SK-MEL-5 (cell line): ENCODE measurements around the gene SHISA6. TPM values are rescaled to one million over a fixed set of nuclear protein-coding genes. Genes with fewer than 3 reads are reported as not detected.

ENCODE experiments used
- DNase-seq: peaks from one replicate; pipeline ENCODE4 v3.0.0-alpha.2; 2016; ENCODE audit warnings: low read depth, low spot score
- in situ Hi-C: cut with HindIII; loops from 2 replicates; pipeline ENCODE4 v1.10.0; 2016; ENCODE audit warnings: low sequenced_read_pairs, high pct_unique_total_duplicates, low pct_unique_long_range_greater_than_20kb
- total RNA-seq: library from RNA; depleted of rRNA; stranded (reverse); fragments of >200 nt; shearing (Covaris generic); gene quantifications from 2 replicates; pipeline ENCODE4 v1.2.3, GENCODE V29; 2014

SHISA6 gene
- total RNA-seq, 1 experiment from 2014 or later, result not detected

DNA sequence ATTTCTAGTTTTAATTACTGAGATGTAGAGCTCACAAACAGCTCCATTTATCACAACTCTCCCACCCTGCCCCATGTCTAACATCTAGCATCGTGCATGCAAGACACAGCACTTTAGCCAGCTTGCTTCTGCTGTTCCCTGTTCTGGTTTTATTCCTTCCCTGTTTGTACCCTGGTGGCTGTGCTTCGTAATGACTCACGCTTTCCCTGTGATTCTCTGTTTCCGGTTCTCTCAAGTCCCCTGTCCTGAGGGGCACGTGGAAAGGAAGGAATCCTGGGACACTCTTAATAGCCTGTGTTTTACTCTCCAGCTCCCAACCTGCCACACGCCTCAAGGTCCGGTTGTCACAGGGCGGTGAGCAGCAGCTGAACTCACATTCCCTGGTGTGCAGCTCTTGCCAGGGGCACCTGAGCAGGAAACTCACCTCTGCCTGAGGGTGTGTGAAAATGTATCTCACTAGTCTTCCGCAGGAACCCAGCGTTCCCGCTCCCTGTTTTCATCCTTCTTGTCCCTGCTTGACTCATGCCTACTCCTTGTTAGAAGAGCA, 10.6 kb downstream of the SHISA6 start:
- in situ Hi-C loops, result no loop called here
- no peak for DNase-seq

DNA sequence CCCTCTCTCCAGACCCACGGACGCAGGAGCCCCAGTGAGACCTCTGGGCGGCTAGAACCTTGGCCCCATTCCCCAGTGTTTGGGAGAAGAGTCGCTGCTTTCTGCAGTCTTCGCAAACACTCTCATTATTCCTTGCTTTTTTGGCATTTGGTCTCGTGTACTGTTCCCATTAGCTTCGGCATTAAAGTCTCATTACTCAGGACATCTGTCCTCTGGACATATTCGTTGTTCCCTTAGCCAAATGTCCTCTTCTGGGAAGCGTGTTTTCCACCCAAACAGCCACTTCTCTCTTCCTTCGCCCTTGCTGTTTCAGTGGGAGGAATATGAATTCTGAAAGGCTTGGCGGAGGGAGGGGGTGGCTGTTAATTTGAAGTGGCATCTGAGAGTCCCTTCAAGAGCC, 11.1 kb downstream of the SHISA6 start:
- in situ Hi-C loops, result no loop called here
- DNase-seq, result no peak

DNA sequence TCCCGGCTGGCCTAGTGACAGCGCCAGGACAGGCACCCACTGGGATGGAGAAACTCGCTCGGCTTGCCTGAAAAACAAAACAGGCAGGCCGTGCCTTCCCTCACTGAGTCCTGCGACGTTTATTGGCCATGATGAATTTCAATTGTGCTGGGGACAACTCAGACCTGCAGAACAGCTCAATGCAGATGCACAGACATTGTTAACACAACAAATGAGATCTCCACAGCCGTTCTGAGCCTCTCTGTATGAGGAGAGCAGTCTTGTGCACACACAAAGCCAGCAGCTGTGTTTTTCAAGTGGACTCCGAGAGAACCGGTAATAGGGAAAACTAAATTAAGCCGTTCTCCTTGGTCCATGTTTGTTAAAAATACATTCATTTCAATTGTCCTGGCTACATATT, 15.9 kb downstream of the SHISA6 start:
- in situ Hi-C loops, result no loop called here
- DNase-seq, result no peak

DNA sequence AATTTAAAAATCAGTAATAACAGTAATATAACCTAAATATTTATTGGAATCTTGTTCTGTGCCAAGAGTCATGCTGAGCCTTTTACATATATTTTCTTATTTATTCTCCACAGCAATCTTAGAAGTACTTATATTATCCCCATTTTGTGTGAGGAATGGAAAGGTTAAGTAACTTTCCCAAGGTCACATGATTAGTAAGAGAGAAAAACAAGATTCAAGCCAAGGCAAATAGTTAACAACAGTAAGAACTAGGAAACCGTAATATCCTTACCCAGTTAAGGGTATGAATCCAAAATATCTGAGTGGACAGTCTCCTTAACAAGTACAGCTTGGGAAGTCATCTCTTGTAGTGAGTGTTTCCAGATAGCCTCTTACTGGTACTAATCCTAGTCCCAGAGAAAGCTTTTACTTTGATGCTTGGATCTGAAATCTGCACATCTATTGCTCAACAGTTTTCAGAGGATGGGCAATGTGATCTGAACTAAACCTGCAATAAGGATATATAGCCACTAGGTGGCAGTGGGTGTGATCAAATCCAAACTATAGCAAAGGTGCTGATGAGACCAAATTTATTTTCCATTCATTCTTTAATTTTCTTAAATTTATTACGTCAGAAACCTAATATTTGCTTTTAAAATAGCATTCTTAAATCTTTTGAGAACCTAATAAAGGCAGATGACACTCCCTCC, 23.3 kb downstream of the SHISA6 start:
- in situ Hi-C loops, result no loop called here
- DNase-seq, result peak; percentile 57

DNA sequence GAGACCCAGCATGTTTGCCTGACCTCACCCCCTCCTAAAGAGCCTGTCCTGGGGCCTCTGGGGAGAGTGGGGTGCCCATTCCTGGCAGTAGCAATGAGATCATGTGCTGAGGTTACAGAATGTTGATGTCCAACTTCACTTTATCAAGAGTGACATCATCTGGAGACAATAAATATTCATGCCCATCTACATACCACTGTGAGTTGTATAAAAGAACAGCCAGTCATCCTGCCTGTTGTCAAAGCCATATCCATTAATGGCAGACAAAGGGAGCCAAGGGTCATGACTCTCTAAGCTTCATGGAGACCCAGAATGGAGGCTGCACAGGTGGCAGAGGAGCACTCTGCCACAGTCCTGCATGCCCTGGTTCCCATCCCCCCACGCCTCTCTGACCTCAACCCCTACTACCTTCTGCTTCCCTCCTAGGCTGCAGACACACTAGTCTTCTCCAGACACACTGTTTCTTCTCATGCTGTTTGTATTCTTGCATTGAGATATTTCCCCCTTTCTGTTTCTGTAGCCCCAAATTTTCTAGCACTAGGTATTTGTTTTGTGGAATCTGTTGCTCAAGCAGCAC, 27.1 kb downstream of the SHISA6 start:
- DNase-seq, result no peak
- in situ Hi-C loops, result no loop called here

DNA sequence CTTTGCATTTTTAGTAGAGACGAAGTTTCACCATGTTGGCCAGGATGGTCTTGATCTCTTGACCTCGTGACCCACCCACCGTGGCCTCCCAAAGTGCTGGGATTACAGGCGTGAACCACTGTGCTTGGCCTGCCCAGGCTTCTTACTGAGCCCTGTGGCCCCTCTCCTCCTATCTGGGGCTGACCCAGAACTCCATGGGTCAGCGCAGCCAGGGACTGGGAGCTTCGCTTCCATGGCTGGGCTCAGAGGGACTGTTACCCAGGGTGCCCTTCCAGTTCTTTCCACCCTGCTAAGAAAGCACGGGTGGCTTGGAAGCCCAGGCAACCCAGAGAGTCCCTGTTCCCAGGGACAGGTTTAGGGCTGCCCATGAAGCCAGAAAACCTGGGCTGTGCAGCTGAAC, 28.2 kb downstream of the SHISA6 start:
- in situ Hi-C loops, result no loop called here
- no peak for DNase-seq

DNA sequence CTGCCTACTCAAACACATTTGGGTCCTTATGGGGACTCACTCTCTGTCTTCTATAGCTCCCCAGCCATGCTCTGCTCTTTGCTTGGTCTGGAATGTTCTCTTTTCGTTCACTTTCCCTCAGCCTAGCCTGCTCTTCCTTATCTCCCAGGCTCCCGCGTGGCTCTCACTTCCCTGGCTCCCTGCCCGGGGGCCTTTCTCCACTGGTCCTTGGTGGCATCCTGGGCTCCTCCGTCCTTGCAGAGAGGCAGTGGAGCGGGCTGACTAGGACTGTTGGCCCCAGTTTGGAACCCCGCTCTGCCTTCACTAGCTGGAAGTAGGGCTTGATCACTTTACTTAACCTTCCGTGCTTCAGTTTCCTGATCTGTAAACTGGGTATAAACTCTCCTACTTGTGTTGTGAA, 31.2 kb downstream of the SHISA6 start:
- no peak for DNase-seq
- in situ Hi-C loops, result no loop called here

DNA sequence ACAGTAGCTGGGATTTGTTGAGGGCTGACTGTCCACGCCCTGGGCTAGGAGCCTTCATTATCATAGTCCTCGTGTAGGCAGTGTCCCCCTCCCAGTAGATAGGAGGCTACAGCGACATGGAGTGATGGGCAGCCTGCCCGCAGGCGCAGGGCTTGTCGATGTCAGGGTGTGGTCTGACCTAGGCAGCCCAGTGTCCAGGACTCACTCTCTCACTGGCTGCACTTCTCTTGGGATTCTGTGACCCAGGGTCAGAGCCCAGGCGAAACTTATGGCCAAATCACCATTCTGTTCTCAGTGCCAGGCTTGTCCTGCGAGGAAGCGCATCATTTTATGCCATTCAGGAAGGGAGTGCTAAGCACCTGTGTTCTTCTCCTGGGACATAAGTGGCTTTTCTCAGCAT, 32.6 kb downstream of the SHISA6 start:
- in situ Hi-C loops, result no loop called here
- DNase-seq, result no peak

DNA sequence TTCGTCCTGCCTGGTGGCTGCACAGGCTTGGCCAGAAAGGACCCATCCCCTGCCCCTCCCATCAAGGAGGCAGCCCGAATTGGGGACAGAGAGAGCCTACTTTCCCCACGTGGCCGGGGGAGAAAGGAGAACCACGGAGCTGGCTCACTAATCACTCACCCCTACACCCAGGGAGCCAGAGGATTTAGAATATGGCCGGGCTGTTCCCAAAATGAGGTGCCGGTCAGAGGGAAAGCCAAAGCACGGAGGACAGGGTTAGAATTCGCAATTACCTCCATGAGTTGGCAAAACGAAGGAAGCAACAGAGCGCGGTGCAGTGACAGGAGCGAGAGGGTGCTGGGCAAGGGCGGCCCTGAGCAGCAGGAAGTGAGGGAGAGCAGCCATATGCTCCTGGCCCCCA, 33.1 kb downstream of the SHISA6 start:
- in situ Hi-C loops, result no loop called here
- no peak for DNase-seq

DNA sequence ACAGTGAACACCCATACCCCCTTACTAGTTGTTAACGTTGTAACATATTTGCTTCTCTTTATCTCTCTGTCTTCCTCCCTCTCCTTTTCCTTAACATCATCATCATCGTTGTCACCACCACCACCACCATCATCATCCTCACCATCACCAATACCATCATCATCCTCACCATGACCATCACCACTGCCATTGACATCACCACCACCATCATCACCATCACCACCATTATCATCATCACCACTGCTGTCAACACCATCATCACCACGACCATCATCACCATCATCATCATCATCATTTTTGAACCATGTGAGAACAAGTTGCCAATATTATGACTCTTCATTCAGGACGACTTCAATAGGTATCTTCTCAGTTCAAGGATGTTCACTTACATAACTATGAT, 35.5 kb downstream of the SHISA6 start:
- DNase-seq, result no peak
- in situ Hi-C loops, result no loop called here

DNA sequence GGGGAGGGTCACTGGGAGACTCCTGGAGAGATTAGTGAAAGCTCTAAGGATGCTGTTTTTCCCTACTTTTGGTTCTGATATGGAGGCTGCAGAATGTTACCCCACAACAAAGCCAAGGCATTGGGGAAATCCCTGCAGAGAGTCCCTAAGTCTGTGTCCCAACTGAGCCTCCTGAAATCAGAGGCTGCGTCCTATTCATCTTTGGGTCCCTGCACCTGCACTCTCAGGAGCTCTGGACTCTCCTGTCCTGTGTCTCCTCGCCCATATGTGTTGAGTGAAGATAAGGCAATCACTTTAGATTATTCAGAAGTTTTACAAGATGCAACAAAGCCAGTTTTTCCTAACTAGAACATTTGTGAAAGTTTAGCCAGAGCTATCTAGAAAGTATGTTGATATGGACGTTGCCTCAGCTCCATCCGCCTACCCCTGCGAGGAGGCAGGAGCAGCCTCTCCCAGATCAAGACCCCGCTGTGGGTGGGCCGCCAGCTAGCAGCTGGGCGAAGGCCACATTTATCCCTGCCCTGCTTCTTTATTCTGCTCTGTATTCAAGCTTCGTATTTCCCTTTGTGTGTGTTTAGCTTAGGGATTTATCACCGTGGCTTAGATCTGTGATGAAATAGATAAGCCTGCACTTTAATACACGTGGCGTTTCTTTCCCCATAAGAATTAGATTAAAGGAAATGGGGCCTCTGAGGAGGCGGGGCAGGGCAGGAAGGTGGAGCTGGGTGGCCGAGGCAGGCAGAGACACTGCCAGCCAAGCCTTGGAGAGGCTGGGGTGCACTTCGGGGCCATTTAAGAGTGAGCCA, 37.4 kb downstream of the SHISA6 start:
- in situ Hi-C loops, result no loop called here

DNA sequence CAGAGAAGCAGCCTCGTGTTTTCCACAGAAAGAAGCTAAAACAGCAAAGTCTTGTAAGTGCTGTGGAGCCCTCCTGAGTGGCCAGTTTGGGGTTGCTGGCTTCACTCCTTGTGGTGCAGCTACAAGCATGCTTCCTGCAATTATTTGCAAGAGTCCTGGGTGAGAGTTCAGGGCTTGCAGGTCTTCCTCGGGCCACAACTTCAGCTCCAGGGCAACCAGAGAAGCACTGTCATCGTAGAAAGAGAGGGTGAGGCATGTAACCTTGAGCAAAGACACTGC, 37.9 kb downstream of the SHISA6 start:
- DNase-seq, result no peak
- in situ Hi-C loops, result no loop called here

More for the DNA sequence above, 37.4 kb downstream of the SHISA6 start:
- no peak for DNase-seq

DNA sequence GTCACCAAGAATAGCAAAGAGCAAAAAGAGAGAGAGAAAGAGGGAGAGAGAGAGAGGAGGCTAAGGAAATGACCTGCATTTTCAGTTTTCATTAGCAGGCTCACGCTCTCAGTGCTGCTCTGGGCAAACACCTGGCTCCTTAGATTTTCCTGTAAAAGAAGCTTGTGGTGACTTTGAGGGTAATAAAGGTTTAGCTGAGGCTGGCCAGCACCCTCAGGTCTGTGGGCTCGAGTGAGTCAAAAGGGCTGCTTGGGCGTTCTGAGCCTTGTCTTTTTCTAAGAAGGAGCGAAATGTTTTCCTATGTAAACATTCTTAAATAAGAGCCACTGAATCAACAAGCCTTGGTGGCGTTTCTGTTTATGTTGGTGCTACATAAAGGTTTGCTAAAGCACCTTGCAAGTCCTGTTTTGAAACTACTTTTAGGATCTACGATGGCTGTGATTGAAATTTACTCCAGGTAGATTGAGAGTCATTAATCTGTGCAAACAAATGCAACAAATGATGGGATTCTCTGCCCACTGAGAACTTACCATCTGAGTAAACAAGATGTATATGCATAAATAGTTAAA, 38.8 kb downstream of the SHISA6 start:
- in situ Hi-C loops, result no loop called here
- DNase-seq, result no peak

DNA sequence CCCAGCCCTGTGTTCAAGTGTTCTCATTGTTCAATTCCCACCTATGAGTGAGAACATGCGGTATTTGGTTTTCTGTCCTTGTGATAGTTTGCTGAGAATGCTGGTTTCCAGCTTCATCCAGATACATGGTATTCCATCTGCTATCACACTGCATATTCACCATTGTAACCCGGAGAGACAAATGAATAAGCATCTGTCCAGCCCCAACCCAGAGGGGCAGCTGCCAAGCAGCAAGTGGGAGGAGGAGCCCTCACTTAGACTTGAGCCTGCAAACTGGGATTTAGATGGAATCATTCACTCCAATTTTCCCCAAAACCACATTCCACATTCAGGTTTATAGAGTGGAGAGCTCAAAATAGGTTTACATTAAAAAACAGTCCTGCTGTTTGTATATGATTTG, 41.6 kb downstream of the SHISA6 start:
- no peak for DNase-seq
- in situ Hi-C loops, result no loop called here

DNA sequence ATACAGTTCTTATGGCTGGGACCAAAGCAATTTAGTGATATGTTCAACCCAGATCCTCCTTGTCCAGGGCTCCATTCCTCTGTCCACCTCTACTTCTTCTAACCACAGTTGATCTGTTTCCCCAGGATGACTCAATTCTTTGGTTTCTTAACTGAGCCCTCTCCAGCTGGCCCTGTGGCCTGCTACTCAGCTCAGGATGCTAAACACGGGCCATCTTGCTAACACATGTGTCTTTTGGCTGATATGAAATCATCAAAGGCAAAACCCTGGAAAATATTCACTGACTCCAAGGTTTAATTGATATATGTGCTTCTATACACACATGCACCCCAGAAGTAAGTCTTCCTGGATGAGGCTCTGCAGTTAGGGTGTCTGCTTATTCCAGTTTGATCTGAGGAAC, 43.8 kb downstream of the SHISA6 start:
- in situ Hi-C loops, result no loop called here
- no peak for DNase-seq

DNA sequence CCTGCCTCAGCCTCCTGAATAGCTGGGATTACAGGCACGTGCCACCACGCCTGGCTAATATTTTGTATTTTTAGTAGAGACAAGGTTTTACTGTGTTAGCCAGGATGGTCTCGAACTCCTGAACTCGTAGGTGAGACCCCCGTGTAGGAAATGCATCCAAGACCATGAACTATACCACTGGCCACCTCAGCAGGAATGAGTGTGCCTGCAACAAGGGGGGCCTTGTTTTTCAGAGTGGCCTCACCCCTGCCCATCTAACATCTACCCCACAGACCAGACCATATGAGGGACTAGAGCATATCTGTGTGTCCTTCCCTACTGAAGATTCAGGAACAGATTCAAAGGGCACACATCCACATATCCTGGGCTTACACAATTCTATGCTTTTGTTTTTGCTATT, 44.9 kb downstream of the SHISA6 start:
- in situ Hi-C loops, result no loop called here

DNA sequence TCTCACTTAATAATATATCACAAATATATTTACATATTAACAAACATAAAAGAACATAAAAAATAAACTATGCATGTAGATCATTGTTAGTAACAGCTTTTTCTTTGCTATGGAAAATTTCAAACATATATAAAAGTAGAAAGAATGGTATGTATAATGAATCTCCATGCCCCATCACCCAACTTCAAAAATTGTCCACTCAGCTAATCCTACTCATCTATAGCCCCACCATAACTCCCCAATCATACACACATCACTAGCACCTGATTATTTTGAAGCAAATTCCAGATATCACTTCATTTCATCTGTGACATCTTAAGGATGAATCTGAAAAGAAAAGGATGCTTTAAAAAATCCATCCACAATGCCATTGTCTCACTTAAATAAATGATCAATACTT, 46.8 kb downstream of the SHISA6 start:
- in situ Hi-C loops, result no loop called here
- no peak for DNase-seq

More for the DNA sequence above, 44.9 kb downstream of the SHISA6 start:
- DNase-seq, result no peak

DNA sequence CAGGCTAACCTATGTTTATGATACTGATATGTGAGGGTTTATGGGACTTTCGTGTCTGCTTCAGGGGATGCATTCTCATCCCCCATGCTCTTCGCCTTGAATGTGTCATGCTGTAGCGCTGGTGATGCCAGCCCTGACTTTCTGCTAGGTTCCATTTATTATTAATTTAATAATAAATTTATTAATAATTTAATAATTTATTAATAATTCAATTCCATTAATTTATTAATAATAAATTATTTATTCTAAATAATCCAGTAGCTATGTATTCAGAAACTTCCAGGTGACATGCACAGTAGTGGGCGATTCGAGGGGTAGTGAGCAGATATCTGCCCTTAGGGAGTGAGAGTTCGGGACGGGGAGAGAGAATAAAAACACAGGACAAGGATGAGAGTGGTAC, 49.8 kb downstream of the SHISA6 start:
- in situ Hi-C loops, result no loop called here
- no peak for DNase-seq

DNA sequence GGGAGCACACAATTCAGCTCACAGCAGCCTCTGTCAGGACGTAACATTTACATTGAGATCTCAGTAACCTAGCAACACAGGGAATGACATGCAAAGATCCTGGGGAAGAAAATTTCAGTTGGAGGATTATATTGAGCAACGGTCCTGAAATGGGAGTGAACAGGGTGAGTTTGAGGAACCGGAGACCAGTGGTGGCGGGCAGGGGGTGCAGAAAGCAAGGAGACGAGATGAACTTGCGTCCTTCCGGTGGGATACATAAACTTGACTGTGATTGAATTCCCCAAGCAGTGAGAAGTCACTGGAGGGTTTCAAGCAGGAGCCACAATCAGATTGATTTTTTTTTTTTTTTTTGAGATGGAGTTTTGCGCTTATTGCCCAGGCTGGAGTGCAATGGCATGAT, 51.5 kb downstream of the SHISA6 start:
- in situ Hi-C loops, result no loop called here
- DNase-seq, result no peak
